Purkinje cell (primary cell): ENCODE data around the gene ADCY5. TPM values are rescaled to one million over a fixed set of nuclear protein-coding genes. Genes with fewer than 3 reads are reported as not detected.

ENCODE experiments used
- polyA plus RNA-seq: library from polyadenylated mRNA; unstranded; fragments of >200 nt; fragmentation: Nextera tagmentation; gene quantifications from 2 replicates; pipeline ENCODE4 v1.2.1, GENCODE V29; 2014

The ADCY5 gene
- 0.21 and 0.99 TPM in 2 replicates for polyA plus RNA-seq

DNA sequence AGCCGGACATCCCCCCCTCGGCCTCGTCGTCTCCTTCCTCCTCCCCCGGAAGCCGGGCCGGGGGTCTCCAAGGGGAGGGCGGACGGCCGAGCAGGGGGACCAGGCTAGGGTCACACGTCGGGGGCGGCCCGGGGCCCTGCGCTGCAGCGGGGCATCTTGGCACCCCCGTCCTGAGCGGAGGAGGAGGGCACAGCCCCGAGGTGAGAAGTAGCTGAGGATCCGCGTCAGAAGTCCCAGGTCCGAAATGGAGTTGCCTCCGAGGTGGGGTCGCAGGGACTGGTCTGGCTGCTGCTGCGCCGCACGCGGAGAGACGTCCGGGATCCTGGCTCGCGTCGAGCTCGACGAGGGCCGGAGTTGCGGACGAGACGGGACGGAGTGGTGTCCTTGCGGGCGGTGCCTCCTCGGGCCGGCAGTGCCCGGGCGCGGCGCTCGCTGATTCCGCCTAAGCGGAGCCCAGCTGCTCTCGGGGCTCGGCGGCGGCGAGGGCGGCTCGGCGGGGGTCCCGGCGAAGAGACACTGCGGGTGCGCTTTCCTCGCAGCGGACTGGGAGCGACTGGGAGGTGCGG lies at the start of gene ADCY5:
Gene ADCY5, minus strand, starts transcription at position 555 of the 566 bp plus-strand sequence. Its CDS starts 545 bp downstream, at position 10.

Other genes with a start within 250 kb of the ADCY5 start
- gene SEC22A, start 247.1 kb downstream of the ADCY5 start, polyA plus RNA-seq = 32.5 and 34.1 TPM in 2 replicates
- gene HACD2, start 136.0 kb upstream of the ADCY5 start, polyA plus RNA-seq = 40.0 and 40.2 TPM in 2 replicates